H9 (cell line): ENCODE data around the gene HK3. TPM values are rescaled to one million over a fixed set of nuclear protein-coding genes. Genes with fewer than 3 reads are reported as not detected.

ENCODE experiments used
- DNase-seq: peaks from one replicate; pipeline ENCODE4 v3.0.0-alpha.2; 2017
- H2AFZ ChIP-seq: one replicate; pipeline ENCODE4 v1.6.1; 2013; ENCODE audit warnings: mild to moderate bottlenecking, low read length, control low read depth, moderate library complexity
- H2AK5ac ChIP-seq: 2 replicates; pipeline ENCODE4 v1.6.1; 2013; ENCODE audit warnings: low read length, control low read depth, mixed read lengths; ENCODE audit not compliant: insufficient read length
- H2BK120ac ChIP-seq: one replicate; pipeline ENCODE4 v1.6.1; 2013; ENCODE audit warnings: low read depth, mild to moderate bottlenecking, low read length, control low read depth, inconsistent platforms; ENCODE audit not compliant: poor library complexity, severe bottlenecking
- H2BK12ac ChIP-seq: 2 replicates; pipeline ENCODE4 v1.6.1; 2013; ENCODE audit warnings: low read length, control low read depth, mixed read lengths, low read depth; ENCODE audit not compliant: insufficient read length
- H2BK15ac ChIP-seq: 2 replicates; pipeline ENCODE4 v1.6.1; 2013; ENCODE audit warnings: low read depth, low read length, control low read depth
- H2BK20ac ChIP-seq: one replicate; pipeline ENCODE4 v1.6.1; 2013; ENCODE audit warnings: low read depth, mild to moderate bottlenecking, low read length, control low read depth, inconsistent platforms; ENCODE audit not compliant: poor library complexity, severe bottlenecking
- H2BK5ac ChIP-seq: 2 replicates; pipeline ENCODE4 v1.6.1; 2013; ENCODE audit warnings: low read length, control low read depth, mixed read lengths; ENCODE audit not compliant: insufficient read length
- H3K14ac ChIP-seq: 2 replicates; pipeline ENCODE4 v1.6.1; 2013; ENCODE audit warnings: low read length, control low read depth; ENCODE audit not compliant: insufficient read depth
- H3K18ac ChIP-seq: 2 replicates; pipeline ENCODE4 v1.6.1; 2013; ENCODE audit warnings: low read depth, mild to moderate bottlenecking, mixed read lengths, low read length, control low read depth; ENCODE audit not compliant: insufficient read length
- H3K23ac ChIP-seq: 2 replicates; pipeline ENCODE4 v1.6.1; 2013; ENCODE audit warnings: low read length, control low read depth, mixed read lengths, low read depth; ENCODE audit not compliant: insufficient read length
- H3K23me2 ChIP-seq: 2 replicates; pipeline ENCODE4 v1.6.1; 2013; ENCODE audit warnings: low read depth, mild to moderate bottlenecking, mixed read lengths, low read length, control low read depth; ENCODE audit not compliant: insufficient read length, poor library complexity, severe bottlenecking
- H3K27ac ChIP-seq: 2 replicates; pipeline ENCODE4 v1.5.1; 2013; ENCODE audit warnings: low read length, control low read depth, mixed read lengths, low read depth; ENCODE audit not compliant: insufficient read length
- H3K27me3 ChIP-seq: 2 replicates; pipeline ENCODE4 v1.6.1; 2013; ENCODE audit warnings: low read length, control low read depth, inconsistent platforms; ENCODE audit not compliant: insufficient read depth
- H3K4ac ChIP-seq: 2 replicates; pipeline ENCODE4 v1.6.1; 2013; ENCODE audit warnings: low read depth, mild to moderate bottlenecking, control low read depth, inconsistent platforms, low read length, moderate library complexity
- H3K4me1 ChIP-seq: 2 replicates; pipeline ENCODE4 v1.6.1; 2013; ENCODE audit warnings: low read length, control low read depth, inconsistent platforms; ENCODE audit not compliant: insufficient read depth
- H3K4me2 ChIP-seq: 2 replicates; pipeline ENCODE4 v1.6.1; 2013; ENCODE audit warnings: low read length, control low read depth, mixed read lengths; ENCODE audit not compliant: insufficient read length, insufficient read depth
- H3K56ac ChIP-seq: 2 replicates; pipeline ENCODE4 v1.6.1; 2013; ENCODE audit warnings: low read depth, mild to moderate bottlenecking, mixed read lengths, low read length, control low read depth; ENCODE audit not compliant: insufficient read length
- H3K79me1 ChIP-seq: 2 replicates; pipeline ENCODE4 v1.6.1; 2013; ENCODE audit warnings: low read depth, mild to moderate bottlenecking, moderate library complexity, low read length, control low read depth, inconsistent platforms; ENCODE audit not compliant: insufficient read depth, poor library complexity, severe bottlenecking
- H3K79me2 ChIP-seq: 2 replicates; pipeline ENCODE4 v1.6.1; 2013; ENCODE audit warnings: low read length, control low read depth, inconsistent platforms; ENCODE audit not compliant: insufficient read depth
- H3K9ac ChIP-seq: 2 replicates; pipeline ENCODE4 v1.6.1; 2013; ENCODE audit warnings: low read length, control low read depth, mixed read lengths; ENCODE audit not compliant: insufficient read length; ENCODE audit errors: extremely low read depth
- H3K9me3 ChIP-seq: one replicate; pipeline ENCODE4 v1.6.1; 2013; ENCODE audit warnings: low read depth, low read length, inconsistent platforms; ENCODE audit not compliant: control insufficient read depth
- H3T11ph ChIP-seq: one replicate; pipeline ENCODE4 v1.6.1; 2013; ENCODE audit warnings: mild to moderate bottlenecking, low read length, control low read depth, inconsistent platforms
- H4K20me1 ChIP-seq: one replicate; pipeline ENCODE4 v1.6.1; 2013; ENCODE audit not compliant: control insufficient read depth, insufficient read length, insufficient read depth
- H4K5ac ChIP-seq: 2 replicates; pipeline ENCODE4 v1.6.1; 2013; ENCODE audit warnings: low read depth, mild to moderate bottlenecking, mixed read lengths, low read length, control low read depth; ENCODE audit not compliant: insufficient read length
- H4K8ac ChIP-seq: replicated peaks from 2 replicates; pipeline ENCODE4 v1.6.1; 2013; ENCODE audit warnings: low read length, control low read depth, mixed read lengths, low read depth; ENCODE audit not compliant: insufficient read length
- H4K91ac ChIP-seq: 2 replicates; pipeline ENCODE4 v1.6.1; 2013; ENCODE audit warnings: low read depth, mild to moderate bottlenecking, moderate library complexity, mixed read lengths, low read length, control low read depth; ENCODE audit not compliant: insufficient read length
- H3K27ac Mint-ChIP-seq, 3 experiments: 2 replicates in 2 of 3; 3 replicates in 1 of 3; pipeline ENCODE4 v1.8.0; 2020 to 2021; ENCODE audit warnings: mixed read lengths in 3 of 3, mild to moderate bottlenecking in 1 of 3, moderate library complexity in 1 of 3
- H3K27me3 Mint-ChIP-seq: 2 replicates; pipeline ENCODE4 v1.8.0; 2021; ENCODE audit warnings: low read depth, mild to moderate bottlenecking, moderate library complexity, mixed read lengths
- H3K36me3 Mint-ChIP-seq, 3 experiments: 2 replicates in 2 of 3; 3 replicates in 1 of 3; pipeline ENCODE4 v1.8.0; 2020 to 2021; ENCODE audit warnings: low read depth in 3 of 3, mixed read lengths in 3 of 3; ENCODE audit not compliant: insufficient read depth in 1 of 3
- H3K4me1 Mint-ChIP-seq, 2 experiments: 2 replicates each; pipeline ENCODE4 v1.8.0; 2020; ENCODE audit warnings: mixed read lengths in 2 of 2
- H3K4me3 Mint-ChIP-seq, 2 experiments: 2 replicates in 1 of 2; 3 replicates in 1 of 2; pipeline ENCODE4 v1.8.0; 2020 to 2021; ENCODE audit warnings: mild to moderate bottlenecking in 2 of 2, mixed read lengths in 2 of 2, moderate library complexity in 1 of 2
- H3K9me3 Mint-ChIP-seq, 2 experiments: 2 replicates in 1 of 2; 3 replicates in 1 of 2; pipeline ENCODE4 v1.8.0; 2020; ENCODE audit warnings: mild to moderate bottlenecking in 2 of 2, mixed read lengths in 2 of 2, moderate library complexity in 1 of 2
- CTCF ChIP-seq: fragments of 200-600 bp; sonication (generic); conservative IDR thresholded peaks from 3 replicates; pipeline ENCODE4 v1.8.0; 2021; ENCODE audit warnings: antibody characterized with exemption, mild to moderate bottlenecking
- WGBS: extraction: QIAGEN DNeasy Blood & Tissue Kit; methylation state at CpG from one replicate; pipeline ENCODE4 v1.1.7; 2013; ENCODE audit warnings: missing lambda C conversion rate, low lambda C conversion rate, mixed read lengths; ENCODE audit not compliant: insufficient read length; ENCODE audit errors: extremely low coverage; 5-methylcytosine and 5-hydroxymethylcytosine counted together
- total RNA-seq: library from RNA; stranded (reverse); gene quantifications from 2 replicates; pipeline ENCODE4 v1.2.1, GENCODE V29; 2021

Gene HK3
- total RNA-seq, 1 experiment from 2014 or later: not detected

GRCh38 chr5:176918613-176919012 lies 19.5 kb upstream of the HK3 start:
- no peaks in the 10 kb centered on the region for H3K27me3 Mint-ChIP-seq
- H3K23me2 ChIP-seq: no peaks in the 10 kb centered on the region
- no peaks in the 10 kb centered on the region for H3K79me2 ChIP-seq
- no peak overlapping the region for H2AFZ ChIP-seq
- H3K4me1 ChIP-seq: no peaks in the 10 kb centered on the region
- no peak overlapping the region for H3K9ac ChIP-seq
- no peak overlapping the region for H2BK20ac ChIP-seq
- H3K4ac ChIP-seq: no peak overlapping the region
- H4K91ac ChIP-seq: no peak overlapping the region
- no peak overlapping the region for H3K14ac ChIP-seq
- no peaks in the 10 kb centered on the region for H4K20me1 ChIP-seq
- H3K27ac ChIP-seq: no peak overlapping the region
- no peak for TF ChIP-seq CTCF
- no peak overlapping the region; a peak in 2 of 7 replicates for H3K27ac Mint-ChIP-seq
- no peak overlapping the region for H3K56ac ChIP-seq
- peaks cover 0 to 17% (median 14%) of the 10 kb centered on the region in 3 experiments; a peak in 5 of 7 replicates for H3K36me3 Mint-ChIP-seq
- H3K4me2 ChIP-seq: no peak overlapping the region
- no peak overlapping the region for H2BK120ac ChIP-seq
- H2BK5ac ChIP-seq: no peak overlapping the region
- no peaks in the 10 kb centered on the region for H3K27me3 ChIP-seq
- H4K5ac ChIP-seq: no peak overlapping the region
- H3K9me3 ChIP-seq: no peaks in the 10 kb centered on the region
- 100% methylated on average over 2 of the region's 6 CpGs for WGBS
- no peak overlapping the region for H2BK12ac ChIP-seq
- DNase-seq: no peak
- H3K9me3 Mint-ChIP-seq: no peaks in the 10 kb centered on the region
- H2BK15ac ChIP-seq: no peak overlapping the region
- no peak overlapping the region for H2AK5ac ChIP-seq
- H3K4me3 Mint-ChIP-seq: no peak overlapping the region
- no peak overlapping the region for H4K8ac ChIP-seq
- H3K4me1 Mint-ChIP-seq: peaks cover 0 to 13% of the 10 kb centered on the region in 2 experiments; a peak in 2 of 4 replicates
- no peak overlapping the region for H3K18ac ChIP-seq
- no peaks in the 10 kb centered on the region for H3K79me1 ChIP-seq
- H3T11ph ChIP-seq: no peak overlapping the region
- no peak overlapping the region for H3K23ac ChIP-seq
